GM12878 (cell line): Measurements from ENCODE around the gene FAM83G. TPM values are rescaled to one million over a fixed set of nuclear protein-coding genes. Genes with fewer than 3 reads are reported as not detected.
"Not testable (repeated sequence)": the region's sequence is repeated elsewhere in the genome, so short reads cannot be mapped to it uniquely, and the experiment has no call there.

Experiments
- ATAC-seq: fragments of 200-7000 bp; cut with Tn5 transposase; 3 replicates; pipeline ENCODE4 v1.9.1; 2020; ENCODE audit warnings: mild to moderate bottlenecking, moderate library complexity
- BruUV-seq: library from RNA; stranded (reverse); fragments of 400-500 nt; replicated peaks from 2 replicates; lab custom pipeline; 2021; lab: Mats Ljungman, UMichigan
- CTCF ChIA-PET: fragments of 300-600 bp; sonication (Branson Sonifier 250); formaldehyde crosslinking; extraction: SDS; loops from one replicate; lab custom pipeline; 2021; ENCODE audit warnings: inconsistent platforms; lab: Yijun Ruan, JAX
- POLR2A ChIA-PET: fragments of 350-600 bp; formaldehyde crosslinking; extraction: SDS; loops from one replicate; lab custom pipeline; 2021; ENCODE audit warnings: inconsistent platforms; lab: Charles Lee
- RAD21 ChIA-PET: fragments of 300-600 bp; sonication (Branson Sonifier 250); formaldehyde crosslinking; loops from one replicate; lab custom pipeline; 2023; ENCODE audit warnings: antibody characterized with exemption; ENCODE audit not compliant: unreplicated experiment; lab: Charles Lee
- SMC1A ChIA-PET: fragments of 300-600 bp; sonication (Branson Sonifier 250); formaldehyde crosslinking; loops from one replicate; lab custom pipeline; 2023; ENCODE audit not compliant: unreplicated experiment, uncharacterized antibody; lab: Charles Lee
- DNase-seq: peaks from one replicate; pipeline ENCODE4 v3.0.0-alpha.2; 2011; ENCODE audit warnings: low read depth, low spot score
- FAIRE-seq: peaks from 3 replicates; lab custom pipeline; 2011; peaks lifted over from hg19 to GRCh38; lab: Jason Lieb, UNC
- H2AFZ ChIP-seq: 2 replicates; pipeline ENCODE4 v1.6.0; 2011; ENCODE audit warnings: low read depth, low read length, control low read depth; ENCODE audit not compliant: control insufficient read depth
- H3K27ac ChIP-seq: 2 replicates; pipeline ENCODE4 v1.5.1; 2011; ENCODE audit warnings: control low read depth; ENCODE audit not compliant: control insufficient read depth, insufficient read depth
- H3K27me3 ChIP-seq, 2 experiments: replicated peaks in 1 of 2; 2 replicates each; pipeline versions ENCODE4 v1.6.0 to v1.6.1; 2011; ENCODE audit warnings: low read length in 1 of 2; ENCODE audit not compliant: control insufficient read depth in 2 of 2, insufficient read depth in 2 of 2
- H3K36me3 ChIP-seq, 2 experiments: 2 replicates each; pipeline ENCODE4 v1.5.1; 2011; ENCODE audit warnings: low read length in 1 of 2; ENCODE audit not compliant: control insufficient read depth in 2 of 2, insufficient read depth in 2 of 2
- H3K4me1 ChIP-seq: 2 replicates; pipeline ENCODE4 v1.6.1; 2011; ENCODE audit warnings: mild to moderate bottlenecking, low read length, moderate library complexity, mixed read lengths; ENCODE audit not compliant: control insufficient read depth, insufficient read depth
- H3K4me2 ChIP-seq: 2 replicates; pipeline ENCODE4 v1.6.0; 2011; ENCODE audit warnings: control low read depth; ENCODE audit not compliant: control insufficient read depth, insufficient read depth
- H3K4me3 ChIP-seq: fragments of 200-600 bp; sonication (generic); 2 replicates; pipeline ENCODE4 v1.5.1; 2016
- H3K79me2 ChIP-seq: 2 replicates; pipeline ENCODE4 v1.6.0; 2011; ENCODE audit warnings: low read length; ENCODE audit not compliant: control insufficient read depth, insufficient read depth
- H3K9ac ChIP-seq: 2 replicates; pipeline ENCODE4 v1.8.0; 2011; ENCODE audit warnings: low read length, control low read depth, mixed read lengths; ENCODE audit not compliant: control insufficient read depth, insufficient read depth
- H3K9me3 ChIP-seq: replicated peaks from 3 replicates; pipeline ENCODE4 v1.5.1; 2011; ENCODE audit warnings: mild to moderate bottlenecking, low read length; ENCODE audit not compliant: control insufficient read depth, insufficient read depth
- H4K20me1 ChIP-seq: 2 replicates; pipeline ENCODE4 v1.6.0; 2011; ENCODE audit not compliant: control insufficient read depth, insufficient read depth
- WGBS: methylation state at CpG from one replicate; pipeline ENCODE4 v1.1.6; 2016; ENCODE audit warnings: low lambda C conversion rate; ENCODE audit not compliant: insufficient replicate concordance, insufficient coverage; ENCODE audit errors: missing lambda C conversion rate; 5-methylcytosine and 5-hydroxymethylcytosine counted together
- in situ Hi-C: fragments of 300-500 bp; cut with MboI; formaldehyde crosslinking; loops from 9 replicates; pipeline ENCODE4 v1.14.3; 2018; ENCODE audit warnings: mixed read lengths
- intact Hi-C: fragments of 100-400 bp; cut with micrococcal nuclease; formaldehyde crosslinking; loops from one replicate; pipeline ENCODE4 v1.14.2; 2022; ENCODE audit not compliant: unreplicated experiment
- polyA plus RNA-seq, 11 experiments: library from polyadenylated mRNA; depleted of rRNA in 4 of 11; unstranded in 6 of 11; stranded (reverse) in 5 of 11; fragments of >200 nt; fragmentation: Nextera tagmentation in 4 of 11; fragmentation: Illumina TruSeq in 1 of 11; extraction: Ambion mirVana in 4 of 11; extraction: Trizol in 1 of 11; gene quantifications; 1 replicate in 1 of 11; 2 replicates in 10 of 11; pipeline versions ENCODE4 v1.2.1 to v1.2.3, GENCODE V29; 2011 to 2016; ENCODE audit warnings: inconsistent platforms in 2 of 11, missing spikeins in 2 of 11, low read depth in 1 of 11
- total RNA-seq, 4 experiments: library from RNA; depleted of rRNA in 3 of 4; stranded (reverse); fragments of >200 nt in 3 of 4; fragmentation: Illumina TruSeq in 1 of 4; extraction: Trizol in 1 of 4; gene quantifications; 2 replicates each; pipeline versions ENCODE4 v1.2.1 to v1.2.3, GENCODE V29; 2013 to 2021

The FAM83G gene
- total and polyA plus RNA-seq, 10 of the 15 experiments (the other 5 are each of a cell fraction or from before 2014, with no cell fraction given), result 0.03 to 16.7 (median 6.5) TPM

DNA sequence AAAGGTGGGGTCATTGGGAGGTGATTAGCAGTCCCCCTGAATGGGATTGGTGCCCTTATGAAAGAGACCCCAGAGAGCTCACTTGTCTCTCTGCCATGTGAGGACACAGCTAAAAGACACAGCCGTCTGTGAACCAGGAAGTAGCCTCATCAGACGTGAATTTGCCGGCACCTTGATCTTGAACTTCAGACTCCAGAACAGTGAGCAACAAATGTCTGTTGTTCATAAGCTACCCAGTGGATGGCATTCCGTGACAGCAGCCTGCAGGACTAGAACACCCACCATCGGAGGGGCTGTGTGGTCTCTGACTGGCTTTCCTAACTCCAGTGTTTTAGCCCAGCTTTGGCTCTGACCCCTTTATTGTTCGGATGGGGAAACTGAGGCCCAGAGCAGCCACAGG lies 33.0 kb upstream of the FAM83G start:
- in situ Hi-C loops, H3K27me3 ChIP-seq, RAD21 ChIA-PET, H3K4me2 ChIP-seq, H3K9ac ChIP-seq, H3K4me1 ChIP-seq, DNase-seq, H3K36me3 ChIP-seq, POLR2A ChIA-PET, H4K20me1 ChIP-seq, SMC1A ChIA-PET, H3K79me2 ChIP-seq, ATAC-seq, CTCF ChIA-PET, H3K9me3 ChIP-seq, intact Hi-C loops, H2AFZ ChIP-seq, H3K4me3 ChIP-seq: not testable (repeated sequence)
- no CpG with 5 or more reads among the region's 6 CpGs for WGBS
- H3K27ac ChIP-seq, result peak overlapping the region; percentile 61
- peak; percentile 83 for FAIRE-seq
- TSS peak; percentile 75 for BruUV-seq

DNA sequence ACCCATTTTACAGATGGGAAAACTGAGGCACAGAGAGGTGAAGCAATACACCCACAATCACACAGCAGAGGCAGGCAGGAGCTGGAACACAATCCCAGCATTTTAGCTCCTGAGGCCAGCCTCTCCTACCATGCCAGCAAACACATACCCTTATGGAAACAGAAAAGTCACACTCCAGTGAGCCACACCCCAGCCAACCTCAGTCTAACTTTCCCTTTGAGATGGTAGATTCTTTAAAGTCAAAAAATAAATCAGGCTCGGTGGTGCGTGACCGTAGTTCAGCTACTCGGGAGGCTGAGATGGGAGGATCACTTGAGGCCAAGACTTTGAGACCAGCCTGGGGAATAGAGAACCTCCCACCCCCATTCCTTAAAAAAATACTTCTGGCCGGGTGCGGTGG lies 31.6 kb upstream of the FAM83G start:
- H3K4me1 ChIP-seq, intact Hi-C loops, H3K27me3 ChIP-seq, H4K20me1 ChIP-seq, BruUV-seq, H3K4me2 ChIP-seq, H3K27ac ChIP-seq, H3K79me2 ChIP-seq, SMC1A ChIA-PET, H3K4me3 ChIP-seq, H3K9me3 ChIP-seq, POLR2A ChIA-PET, DNase-seq, RAD21 ChIA-PET, H3K9ac ChIP-seq, in situ Hi-C loops, H3K36me3 ChIP-seq, H2AFZ ChIP-seq, CTCF ChIA-PET: not testable (repeated sequence)
- ATAC-seq (peak; percentile 55), FAIRE-seq (peak; percentile 84)
- WGBS, result no CpG with 5 or more reads among the region's 6 CpGs

DNA sequence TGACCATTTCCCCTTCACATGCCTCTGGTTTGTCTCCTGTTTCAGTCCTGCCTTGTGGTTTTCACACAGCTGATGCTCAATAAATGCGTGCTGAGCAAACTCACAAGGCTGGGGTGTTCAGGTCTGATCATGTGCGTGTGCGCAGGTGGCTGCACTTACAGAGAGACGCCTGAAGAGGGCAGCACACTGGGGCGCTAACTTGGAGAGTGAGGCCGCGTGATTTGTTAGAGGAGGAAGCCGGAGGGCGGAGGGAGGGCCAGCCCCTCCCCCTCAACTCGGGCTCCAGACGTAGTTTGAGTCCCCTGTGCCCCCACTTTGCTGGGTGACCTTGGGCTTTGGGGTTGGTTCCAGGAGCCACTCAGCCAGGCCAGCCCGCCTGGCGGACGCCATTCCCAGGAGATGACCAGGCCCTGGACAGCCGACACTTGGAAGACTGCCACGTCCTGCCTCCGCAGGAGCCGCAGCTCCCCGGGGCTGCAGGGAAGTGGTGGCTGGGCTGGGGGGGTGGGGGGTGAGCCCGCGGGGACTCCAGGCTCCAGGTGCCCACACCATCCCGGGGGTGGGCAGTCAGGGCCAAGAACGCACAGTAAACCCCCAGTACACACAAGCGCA lies 27.9 kb upstream of the FAM83G start:
- POLR2A ChIA-PET, H3K4me3 ChIP-seq, H3K36me3 ChIP-seq, intact Hi-C loops, in situ Hi-C loops, H3K4me1 ChIP-seq, H3K27ac ChIP-seq, H3K9me3 ChIP-seq, BruUV-seq, DNase-seq, H2AFZ ChIP-seq, H3K9ac ChIP-seq, CTCF ChIA-PET, H4K20me1 ChIP-seq, H3K27me3 ChIP-seq, SMC1A ChIA-PET, RAD21 ChIA-PET, H3K4me2 ChIP-seq, H3K79me2 ChIP-seq: not testable (repeated sequence)
- WGBS, result no CpG with 5 or more reads among the region's 24 CpGs
- FAIRE-seq, result peak; percentile 87
- peak; percentile 78 for ATAC-seq
